ENCODE results near the gene KRTAP9-1.
"Not testable (repeated sequence)": the region's sequence is repeated elsewhere in the genome, so short reads cannot be mapped to it uniquely, and the experiment has no call there.

GRCh38 chr17:41232399-41233105, 42.9 kb downstream of the KRTAP9-1 start, which contains the start of gene KRTAP9-3:
- not testable (repeated sequence) for TF ChIP-seq POLR2A (IDR thresholded peaks at IDR 0.05)
- TF ChIP-seq, protein P1, sequence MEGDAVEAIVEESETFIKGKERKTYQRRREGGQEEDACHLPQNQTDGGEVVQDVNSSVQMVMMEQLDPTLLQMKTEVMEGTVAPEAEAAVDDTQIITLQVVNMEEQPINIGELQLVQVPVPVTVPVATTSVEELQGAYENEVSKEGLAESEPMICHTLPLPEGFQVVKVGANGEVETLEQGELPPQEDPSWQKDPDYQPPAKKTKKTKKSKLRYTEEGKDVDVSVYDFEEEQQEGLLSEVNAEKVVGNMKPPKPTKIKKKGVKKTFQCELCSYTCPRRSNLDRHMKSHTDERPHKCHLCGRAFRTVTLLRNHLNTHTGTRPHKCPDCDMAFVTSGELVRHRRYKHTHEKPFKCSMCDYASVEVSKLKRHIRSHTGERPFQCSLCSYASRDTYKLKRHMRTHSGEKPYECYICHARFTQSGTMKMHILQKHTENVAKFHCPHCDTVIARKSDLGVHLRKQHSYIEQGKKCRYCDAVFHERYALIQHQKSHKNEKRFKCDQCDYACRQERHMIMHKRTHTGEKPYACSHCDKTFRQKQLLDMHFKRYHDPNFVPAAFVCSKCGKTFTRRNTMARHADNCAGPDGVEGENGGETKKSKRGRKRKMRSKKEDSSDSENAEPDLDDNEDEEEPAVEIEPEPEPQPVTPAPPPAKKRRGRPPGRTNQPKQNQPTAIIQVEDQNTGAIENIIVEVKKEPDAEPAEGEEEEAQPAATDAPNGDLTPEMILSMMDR (IDR thresholded peaks at IDR 0.05) = not testable (repeated sequence)
